ENCODE data around the gene MICB.
"Not testable (repeated sequence)": the region's sequence is repeated elsewhere in the genome, so short reads cannot be mapped to it uniquely, and the experiment has no call there.

The MICB gene

DNA sequence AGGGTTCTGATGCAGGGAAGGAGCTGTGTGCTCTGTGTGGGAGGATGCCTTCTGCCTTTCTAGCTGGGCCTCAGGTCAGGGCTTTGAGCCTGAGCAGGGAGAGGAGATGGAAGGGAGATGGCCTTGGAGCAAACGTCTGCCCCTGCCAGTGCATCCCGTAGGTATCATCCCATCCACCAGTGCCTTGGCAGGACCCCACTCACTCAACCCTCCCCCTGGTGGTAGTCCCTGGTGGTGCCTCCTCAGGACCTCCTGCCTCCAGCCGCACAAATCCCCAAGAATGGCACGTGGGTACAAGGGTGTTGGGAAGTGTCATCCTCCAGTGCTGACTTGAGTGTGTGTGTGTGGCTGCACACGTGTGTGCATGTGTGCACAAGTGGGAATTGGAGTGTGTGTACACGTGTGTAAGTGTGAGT is 23.1 kb upstream of the MICB start:
- no peak for DNase-seq (ENCODE audit: low read depth)

DNA sequence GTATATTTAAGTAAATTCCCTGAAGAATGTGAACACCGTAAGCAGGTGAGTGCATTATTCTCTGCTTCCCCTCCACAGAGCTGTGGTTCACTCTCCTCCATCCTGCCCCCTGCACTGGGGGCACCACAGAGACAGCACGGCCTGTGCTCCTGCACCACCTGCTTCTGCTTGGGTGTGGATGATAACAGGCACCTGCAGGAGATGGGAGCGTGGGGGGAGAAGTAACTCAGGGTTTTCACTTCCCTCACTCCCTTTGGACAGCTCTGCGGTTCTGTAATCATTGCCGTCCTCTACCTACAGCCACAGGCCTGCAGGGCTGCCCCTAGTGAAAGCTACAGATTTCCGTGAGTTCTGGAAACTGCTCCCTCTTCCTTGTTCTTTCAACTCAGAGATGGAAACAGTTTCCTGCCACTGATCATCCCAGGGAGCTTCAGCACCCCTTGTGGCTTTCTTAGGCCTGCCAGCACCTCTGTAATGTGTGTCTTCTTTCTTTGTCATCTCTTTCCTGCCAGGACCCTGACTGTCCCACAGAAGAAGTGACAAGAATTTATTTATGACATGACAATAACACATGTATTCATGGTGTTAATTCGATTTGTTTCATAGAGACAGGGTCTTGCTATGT is 21.3 kb upstream of the MICB start:
- no peak for DNase-seq (ENCODE audit: low read depth)

DNA sequence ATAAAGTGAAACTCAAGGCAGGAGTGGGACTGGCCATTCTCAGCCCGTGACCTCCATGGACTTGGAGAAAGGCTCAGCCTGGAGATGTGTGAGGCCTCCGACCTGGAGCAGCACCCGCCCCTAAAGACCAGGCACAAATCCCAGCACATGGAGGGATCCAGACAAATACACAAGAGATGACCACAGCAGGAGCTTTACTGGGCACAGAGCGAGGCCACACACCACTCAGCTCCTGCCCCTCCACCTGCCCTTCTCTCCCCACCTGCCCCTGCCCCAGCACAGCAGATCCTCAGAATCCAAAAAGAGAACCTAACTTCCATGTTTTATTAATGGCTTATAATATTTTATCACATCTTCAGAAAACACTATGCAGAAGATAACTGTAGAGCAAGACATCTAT is 20.4 kb upstream of the MICB start:
- no peak for DNase-seq (ENCODE audit: low read depth)

DNA sequence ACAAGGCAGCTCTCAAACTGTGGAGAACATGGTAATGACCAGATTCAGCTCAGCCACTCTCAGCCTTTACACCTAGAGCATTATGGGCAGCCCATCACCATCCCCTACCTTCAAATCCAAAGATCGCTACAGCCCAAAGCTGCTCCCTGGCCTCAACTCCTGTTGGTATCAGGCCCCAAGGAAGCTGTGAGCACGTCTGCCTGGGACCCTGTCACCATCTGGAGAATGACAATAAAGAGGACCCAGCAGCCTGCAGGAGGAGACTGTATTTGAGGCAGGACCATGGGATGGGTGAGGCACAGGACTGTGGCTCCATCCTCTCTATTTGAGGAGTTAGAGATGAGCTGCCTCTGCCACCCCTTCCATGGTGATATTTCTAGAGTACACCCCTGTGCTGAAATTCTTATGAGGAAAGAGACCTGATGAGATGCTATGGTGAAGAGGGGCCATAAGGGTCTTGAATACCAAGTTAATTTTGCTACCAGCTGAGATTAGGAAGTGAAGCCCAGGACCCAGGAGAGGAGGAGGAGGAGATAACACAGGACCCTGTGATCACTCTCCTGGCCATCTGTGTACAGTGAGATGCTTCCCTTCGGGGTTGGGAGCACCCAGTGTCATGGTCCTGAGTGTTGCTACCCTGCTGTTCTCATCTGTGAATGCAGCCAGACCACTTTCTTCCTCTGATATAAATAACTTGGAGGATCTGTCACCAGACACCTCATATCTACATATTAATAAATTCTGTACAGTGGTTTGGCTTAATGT is 19.6 kb upstream of the MICB start:
- no peak for DNase-seq (ENCODE audit: low read depth)

DNA sequence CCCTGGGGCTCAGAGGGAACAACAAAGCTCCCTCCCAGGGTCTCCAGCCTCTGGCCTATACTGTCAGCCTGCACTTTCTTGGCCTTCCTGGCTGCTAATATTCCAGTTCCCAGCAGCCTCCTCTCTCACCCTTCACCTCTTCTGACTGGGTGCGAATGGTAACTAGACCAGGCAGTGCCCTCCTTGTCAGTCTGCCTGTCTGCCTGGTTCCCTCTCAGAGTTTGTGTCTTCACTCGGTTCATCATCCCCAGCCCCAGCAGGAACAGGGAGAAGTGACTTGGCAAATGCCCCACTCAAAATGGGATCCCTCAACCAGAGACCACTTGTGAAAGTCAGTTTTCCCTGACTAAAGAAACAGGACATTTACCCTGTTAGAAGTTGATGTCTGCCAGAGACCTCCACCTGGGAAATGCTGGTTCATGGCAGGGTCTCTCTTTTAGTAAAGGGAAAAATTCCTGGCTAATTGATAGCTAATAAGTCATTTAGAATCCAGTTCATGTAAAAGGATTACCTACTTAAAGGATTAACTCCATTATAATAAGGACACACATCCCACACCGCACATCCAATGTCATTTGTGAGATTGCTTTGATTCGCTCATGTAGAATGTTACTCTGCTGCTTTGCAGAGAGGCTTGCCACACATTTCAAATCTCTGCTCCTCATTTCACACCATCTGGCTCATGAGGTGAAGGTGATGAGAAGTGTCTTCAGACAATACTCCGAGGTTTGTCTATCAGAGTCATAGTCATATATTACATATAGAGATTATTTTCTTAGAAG is 18.6 kb upstream of the MICB start:
- DNase-seq (ENCODE audit: low read depth) = no peak

DNA sequence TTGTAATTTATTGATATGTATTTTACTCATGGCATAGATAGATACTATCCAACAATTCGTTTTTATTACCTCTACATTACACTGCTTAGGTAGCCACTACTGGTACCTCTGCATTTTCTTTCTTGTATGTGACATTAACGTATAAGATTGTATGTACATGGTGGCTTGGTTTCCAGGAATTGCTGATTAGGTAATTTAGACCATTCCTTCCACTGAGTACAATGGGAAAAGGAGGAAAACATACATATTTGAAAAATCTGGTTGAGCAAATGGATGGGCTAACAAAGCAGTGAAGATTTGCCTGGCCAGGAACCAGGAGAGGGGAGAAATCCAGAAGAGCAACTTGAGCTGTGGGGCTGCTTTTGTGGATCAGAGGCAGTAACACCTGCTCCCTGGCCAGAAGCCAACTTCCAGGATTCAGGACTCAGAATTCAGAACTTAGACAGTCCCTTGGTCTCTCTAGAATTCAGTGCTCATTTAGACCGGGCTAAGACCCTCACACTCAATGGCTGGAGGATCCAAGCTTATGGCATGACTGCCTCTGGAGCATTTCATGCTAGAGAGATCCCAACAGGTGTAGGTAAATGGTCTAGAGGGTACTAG is 17.9 kb upstream of the MICB start:
- DNase-seq (ENCODE audit: low read depth) = no peak

DNA sequence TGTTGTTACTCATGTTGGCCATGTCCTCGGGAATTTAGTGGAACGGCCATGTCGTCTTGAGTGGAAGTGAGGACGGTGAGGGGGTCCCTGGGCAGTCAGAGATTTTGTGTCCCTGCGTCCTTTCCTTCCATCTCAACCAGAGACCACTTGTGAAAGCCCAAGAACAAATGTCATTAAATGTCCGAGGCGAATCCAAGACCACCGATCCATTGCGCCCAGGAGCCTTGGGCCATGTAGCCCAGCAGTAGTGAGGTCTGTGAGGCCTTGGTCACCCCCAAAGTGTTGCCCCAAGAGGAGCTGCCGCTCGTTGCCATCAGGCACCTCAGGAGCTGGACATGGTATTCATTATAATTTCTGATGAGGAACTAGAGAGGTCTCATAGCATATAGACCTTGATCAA is 17.4 kb upstream of the MICB start:
- no peak for DNase-seq (ENCODE audit: low read depth)

DNA sequence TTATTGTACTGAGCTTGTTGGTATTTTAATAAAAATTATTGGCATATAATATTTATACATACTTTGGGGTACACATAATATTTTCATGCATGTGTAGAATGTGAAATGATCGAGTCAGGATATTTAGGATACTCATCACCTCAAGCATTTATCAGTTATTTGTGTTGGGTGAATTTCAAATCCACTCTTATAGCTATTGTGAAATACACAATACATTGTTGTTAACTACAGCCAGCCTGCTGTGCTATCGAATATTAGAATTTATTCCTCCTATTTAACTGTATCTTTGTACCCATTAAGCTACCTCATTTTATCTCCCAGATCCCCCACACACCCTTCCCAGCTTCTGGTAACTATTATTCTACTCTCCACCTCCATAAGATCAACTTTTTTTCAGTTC is 14.6 kb upstream of the MICB start:
- DNase-seq (ENCODE audit: low read depth) = no peak

DNA sequence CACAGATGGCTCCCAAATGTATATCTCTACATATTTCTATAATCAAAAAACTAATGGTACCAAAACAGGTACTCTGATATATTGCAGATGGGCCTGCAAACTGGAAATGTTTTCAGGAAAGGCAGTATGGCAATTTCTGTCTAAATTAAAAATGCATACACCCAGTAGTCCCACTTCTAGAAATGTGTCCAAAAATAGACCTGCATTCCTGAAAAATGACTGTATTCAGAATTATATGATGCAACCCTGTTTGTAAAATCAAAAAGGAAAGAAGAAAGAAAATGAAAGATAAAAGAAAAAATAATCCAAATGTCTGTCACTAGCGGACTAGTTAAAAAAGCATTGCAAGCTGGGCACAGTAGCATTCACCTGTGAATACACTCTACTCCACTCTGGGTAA is 12.9 kb upstream of the MICB start:
- no peak for DNase-seq (ENCODE audit: low read depth)

DNA sequence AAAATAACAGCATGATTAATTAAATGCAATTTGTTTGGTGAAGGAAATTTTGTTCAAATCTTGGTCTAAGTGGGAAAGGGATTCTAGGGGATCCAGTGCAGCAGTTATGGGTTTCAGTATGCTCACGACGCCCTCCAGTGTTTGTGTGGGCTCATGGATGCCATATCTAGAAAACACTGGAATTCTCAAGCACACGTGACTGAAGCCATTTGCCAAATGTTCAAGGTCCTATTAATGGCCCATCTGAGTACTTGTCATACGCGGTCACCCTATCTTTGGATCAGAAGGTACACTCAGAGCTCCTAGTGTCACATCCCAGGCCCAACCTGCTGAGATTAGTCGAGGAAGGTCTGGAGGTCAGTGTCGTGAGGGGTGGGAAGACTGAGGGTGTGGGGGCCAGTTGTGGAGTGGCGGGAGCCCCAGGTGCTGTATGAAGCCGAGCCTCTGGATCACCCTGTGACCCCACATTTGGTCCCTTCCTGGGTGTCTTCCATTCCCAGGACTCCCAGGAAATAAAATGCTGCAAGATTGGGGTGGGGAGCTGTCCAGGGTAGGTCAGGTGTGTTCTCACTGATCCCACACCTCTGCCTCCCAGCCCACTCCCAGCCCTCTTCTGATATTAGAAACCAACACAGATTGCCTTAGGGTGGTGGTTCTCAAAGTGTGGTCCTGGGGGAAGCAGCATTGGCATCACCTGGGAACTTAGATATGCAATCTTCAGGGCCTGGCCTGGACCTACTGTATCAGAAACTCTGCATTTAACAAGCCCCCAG is 11.7 kb upstream of the MICB start:
- DNase-seq (ENCODE audit: low read depth) = not testable (repeated sequence)

DNA sequence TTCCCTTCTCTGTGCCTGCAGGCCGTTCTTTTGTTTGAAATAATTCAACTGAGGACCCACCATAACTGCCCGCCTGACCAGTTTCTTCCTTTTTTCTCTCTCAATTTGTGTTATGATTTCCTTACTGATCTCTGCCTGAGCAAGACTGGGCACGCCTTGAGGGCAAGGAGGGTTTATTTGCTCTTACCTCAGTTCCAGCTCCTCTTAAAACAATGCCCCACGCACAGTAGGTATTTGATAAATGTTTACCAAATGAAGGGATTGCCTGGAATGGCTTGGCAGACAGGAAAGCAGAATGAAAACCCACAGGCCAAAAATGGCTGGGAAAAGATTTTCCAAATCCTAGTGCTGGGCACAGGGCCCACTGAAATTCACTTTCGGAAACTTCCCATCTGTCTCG is 10.3 kb upstream of the MICB start:
- DNase-seq (ENCODE audit: low read depth) = not testable (repeated sequence)

DNA sequence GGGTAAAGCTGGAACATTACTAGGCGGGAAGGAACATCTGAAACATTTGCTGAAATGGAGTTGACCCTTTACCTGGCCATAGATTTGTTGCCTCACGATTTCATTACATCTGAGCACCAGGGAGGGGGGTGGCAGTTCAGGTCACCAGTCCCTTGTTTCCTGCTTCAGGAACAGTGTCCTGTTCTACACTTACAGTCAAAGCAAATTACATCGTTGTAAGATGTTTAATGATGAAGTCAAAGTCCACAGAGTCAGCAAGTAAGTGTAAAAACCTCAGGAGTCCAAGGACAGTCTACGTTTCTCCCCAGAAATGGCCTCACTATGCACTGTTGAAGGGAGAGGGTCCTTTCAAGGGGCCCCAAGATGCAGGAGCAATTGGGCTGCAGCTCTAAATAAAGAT is 8.9 kb upstream of the MICB start:
- no peak for DNase-seq (ENCODE audit: low read depth)

DNA sequence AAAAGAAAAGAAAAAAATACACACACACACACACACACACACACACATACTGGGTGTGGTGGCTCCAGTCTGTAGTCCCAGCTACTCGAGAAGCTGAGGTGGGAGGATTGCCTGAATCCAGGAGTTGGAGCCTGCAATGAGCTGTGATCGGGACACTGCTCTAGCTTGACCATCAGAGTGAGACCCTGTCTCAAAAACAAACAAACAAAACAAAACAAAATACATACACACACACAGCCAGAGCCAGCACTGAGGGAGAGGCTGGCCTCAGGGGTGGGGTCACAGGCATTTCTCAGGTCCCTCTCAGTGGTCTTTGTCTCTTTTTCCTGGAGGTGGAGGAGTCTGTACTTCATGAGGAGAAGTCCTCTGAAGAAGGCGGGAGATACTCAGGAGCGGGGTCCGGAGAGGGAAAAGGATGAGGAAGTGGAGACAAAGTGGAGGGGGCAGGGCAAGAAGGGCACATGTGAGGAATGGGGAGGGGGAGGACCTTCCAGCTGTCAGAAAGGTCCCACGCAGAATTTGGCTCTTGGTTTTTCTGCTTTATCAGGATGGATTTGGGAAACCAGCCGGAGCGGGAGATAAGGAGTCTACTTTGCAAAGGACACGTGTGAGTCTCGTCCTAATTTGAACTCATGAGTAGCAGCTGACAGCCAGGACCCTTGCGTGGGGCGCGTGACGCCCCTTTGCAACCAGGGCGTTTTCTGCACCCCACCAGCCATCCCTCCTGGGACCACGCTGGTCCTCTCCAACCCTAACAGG is 7.7 kb upstream of the MICB start:
- DNase-seq (ENCODE audit: low read depth) = no peak

DNA sequence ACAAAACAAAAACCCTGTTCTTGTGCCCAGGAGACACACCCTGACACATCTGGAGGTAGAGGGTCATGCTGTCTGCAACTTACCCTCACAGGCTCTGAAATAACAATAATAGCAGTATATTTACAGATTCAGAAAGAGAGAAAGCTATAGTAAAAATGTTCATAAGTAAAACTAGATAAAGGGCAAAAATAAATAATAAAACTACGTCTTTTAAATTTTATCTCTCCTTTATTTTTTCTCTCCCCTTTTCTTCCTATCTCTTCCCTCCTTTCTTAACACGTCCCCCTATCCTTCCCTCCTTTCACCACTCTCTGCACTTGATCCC is 4.4 kb upstream of the MICB start:
- not testable (repeated sequence) for DNase-seq (ENCODE audit: low read depth)

DNA sequence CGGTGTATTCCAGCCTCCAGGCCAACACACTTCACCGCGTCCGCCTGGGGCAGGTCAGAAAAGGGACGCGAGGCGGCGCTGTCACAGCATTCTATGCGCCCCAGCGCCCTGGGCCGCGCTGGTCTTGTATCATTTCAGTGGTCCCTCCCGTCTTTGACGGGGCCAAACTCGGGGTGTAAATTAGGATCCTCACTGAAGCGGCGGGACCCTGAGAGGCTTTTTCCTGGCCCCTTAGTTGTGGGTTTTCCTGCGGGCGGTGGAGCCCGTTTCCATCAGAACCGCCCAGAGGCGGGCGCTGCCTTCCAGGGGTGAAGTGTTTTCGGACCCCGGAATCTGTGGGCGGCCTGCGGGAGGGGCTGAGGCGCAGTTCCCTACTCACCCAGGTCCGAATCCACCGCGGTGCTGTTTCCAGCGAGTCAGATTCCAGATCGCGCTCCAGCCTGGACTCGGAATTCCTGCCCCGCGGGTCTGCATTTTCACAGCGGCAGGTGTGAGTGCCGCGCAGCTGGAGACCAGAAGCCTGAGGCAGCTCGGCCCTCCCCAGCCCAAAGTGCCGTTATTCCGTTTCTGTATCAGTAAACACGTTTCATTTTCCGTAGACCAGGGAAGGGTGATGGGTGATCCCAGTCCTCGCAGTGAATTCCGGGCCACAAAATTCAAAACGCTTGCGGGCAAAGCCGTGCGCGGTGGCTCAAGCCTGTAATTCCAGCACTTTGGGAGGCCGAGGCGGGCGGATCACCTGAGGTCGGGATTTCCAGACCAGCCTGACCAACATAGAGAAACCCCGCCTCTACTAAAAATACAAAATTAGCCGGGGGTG is 3.9 kb upstream of the MICB start:
- peak; percentile 54 for DNase-seq (ENCODE audit: low read depth)

DNA sequence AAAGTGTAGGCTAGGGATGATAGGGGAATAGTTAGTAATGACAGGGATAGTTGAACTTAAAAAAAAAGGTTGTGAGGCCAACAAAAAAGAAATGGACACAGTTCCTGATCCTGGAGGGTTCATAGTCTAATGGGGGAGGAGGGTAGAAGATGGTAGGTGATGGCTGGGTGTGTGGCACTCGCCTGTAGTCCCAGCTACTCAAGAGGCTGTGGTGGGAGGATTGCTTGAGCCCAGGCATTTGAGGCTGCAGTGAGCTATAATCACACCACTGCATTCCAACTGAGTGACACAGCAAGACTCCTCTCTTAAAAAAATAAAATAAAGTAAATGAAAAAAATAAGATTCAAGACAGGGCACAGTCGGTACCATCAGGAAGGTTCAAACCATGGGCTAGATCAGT is 2.4 kb upstream of the MICB start:
- DNase-seq (ENCODE audit: low read depth) = no peak

DNA sequence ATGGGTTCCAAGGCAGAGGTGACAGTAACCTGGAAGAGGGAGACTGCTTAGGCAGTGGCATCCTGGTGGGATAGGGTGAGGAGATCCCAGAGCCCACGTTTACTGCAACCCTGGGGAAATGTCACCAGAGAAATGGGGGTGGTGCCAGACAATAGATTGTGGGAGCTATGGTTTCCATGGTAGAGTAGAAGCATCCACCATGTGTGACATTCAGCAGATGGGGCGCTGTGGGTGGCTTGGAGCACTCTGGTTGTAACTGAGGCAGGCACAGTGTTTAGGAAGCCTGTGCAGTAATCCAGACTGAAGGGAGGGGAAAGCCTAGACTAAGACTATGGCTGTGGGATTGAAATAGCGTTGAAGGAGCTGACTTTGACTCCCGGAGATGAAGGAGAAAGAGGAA is 1.1 kb upstream of the MICB start:
- not testable (repeated sequence) for DNase-seq (ENCODE audit: low read depth)

DNA sequence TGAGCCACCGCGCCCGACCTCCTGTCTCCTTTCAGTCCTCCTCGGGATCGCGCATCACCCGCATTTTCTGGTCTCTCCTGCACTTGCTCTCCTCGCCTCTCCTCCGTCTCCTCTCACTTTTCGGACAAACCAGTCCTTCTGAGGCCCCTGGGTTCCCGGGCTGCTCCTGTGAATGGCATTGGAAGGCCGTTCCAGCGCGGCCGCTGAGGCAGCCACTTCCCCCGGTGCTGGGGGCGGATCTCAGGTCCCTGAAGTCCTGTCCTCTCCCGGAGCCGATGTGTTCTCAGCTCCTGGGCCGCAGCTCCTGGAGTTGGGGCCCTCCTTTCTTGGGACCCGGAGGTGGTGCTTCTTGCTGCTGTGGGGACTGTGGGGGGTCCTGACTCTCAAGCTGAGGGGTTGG is 803 bp downstream of the MICB start:
- DNase-seq (ENCODE audit: low read depth) = no peak

DNA sequence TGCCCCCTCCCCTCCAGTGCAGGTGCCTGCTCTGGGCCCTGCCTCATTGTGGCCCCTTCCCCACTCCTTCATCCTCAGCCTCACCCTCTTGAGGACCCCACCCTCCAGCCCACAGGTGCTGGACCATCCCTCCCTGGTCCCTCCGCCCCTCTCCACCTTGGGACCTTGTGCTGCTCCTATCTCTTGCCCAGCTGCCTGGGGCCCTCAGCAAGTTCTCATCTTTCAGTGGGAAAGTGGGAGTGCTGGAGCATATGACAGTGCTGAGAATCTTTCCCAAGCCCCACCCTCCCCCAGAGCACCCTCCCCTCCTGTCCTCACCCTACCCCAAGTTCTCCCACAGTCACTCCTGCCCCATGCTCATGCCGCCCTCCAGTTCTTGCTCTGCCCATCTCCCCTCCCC is 1.7 kb downstream of the MICB start:
- DNase-seq (ENCODE audit: low read depth) = not testable (repeated sequence)

DNA sequence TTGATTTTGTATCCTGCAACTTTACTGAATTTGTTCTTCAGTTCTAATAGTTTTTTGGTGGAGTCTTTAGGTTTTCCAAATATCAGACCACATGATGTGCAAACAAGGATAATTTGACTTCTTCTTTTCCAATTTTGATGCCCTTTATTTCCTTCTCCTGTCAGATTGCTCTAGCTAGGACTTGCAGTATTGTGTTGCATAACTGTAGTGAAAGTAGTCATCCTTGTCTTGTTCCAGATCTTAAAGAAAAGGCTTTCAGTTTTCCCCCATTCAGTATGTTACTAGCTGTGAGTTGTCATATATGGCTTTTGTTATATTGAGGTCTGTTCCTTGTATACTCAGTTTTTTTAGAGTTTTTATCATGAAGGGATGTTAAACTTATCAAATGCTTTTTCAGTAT is 4.6 kb downstream of the MICB start:
- no peak for DNase-seq (ENCODE audit: low read depth)

DNA sequence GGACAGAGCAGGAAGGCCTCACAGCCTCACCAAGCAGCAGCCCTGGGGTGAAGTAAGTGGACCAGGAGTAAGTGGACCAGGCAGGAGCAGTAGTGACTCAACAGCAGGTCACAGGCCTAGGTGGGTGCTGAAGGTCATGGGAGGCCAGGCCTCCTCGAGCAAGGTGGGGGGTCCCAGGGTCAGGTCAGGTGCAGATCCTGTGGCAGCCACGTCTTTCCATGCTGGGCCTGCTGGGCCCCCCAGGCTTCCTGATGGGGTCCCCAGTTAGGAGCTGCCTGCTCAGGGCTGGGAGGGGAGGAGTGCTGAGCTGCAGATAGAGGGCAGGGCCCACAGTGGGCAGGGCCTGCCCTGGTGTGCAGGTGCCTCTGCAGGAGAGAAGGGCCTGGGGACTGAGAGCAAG is 11.1 kb downstream of the MICB start:
- DNase-seq (ENCODE audit: low read depth) = not testable (repeated sequence)

Data from stimulated activated CD8-positive, alpha-beta memory T cell treated with anti-CD3 and anti-CD28 coated beads, Interleukin-12 subunit alpha, Interleukin-12 subunit beta, amount 100 ng/mL, for 4 hours (primary cell).